Jurkat, Clone E6-1 (cell line): ENCODE data around the gene RPL4. TPM values are rescaled to one million over a fixed set of nuclear protein-coding genes. Genes with fewer than 3 reads are reported as not detected.
A peak's percentile ranks its signal among the peaks of the same experiment; 100 is the strongest.
"Not testable (repeated sequence)": the region's sequence is repeated elsewhere in the genome, so short reads cannot be mapped to it uniquely, and the experiment has no call there.

Experiments
- DNase-seq: peaks from one replicate; pipeline ENCODE4 v3.0.0-alpha.2; 2011; ENCODE audit warnings: low read depth, low spot score
- H3K4me3 ChIP-seq: 2 replicates; pipeline ENCODE4 v1.5.1; 2011; ENCODE audit warnings: mild to moderate bottlenecking, low read length, control low read depth, moderate library complexity
- polyA plus RNA-seq: library from polyadenylated mRNA; unstranded; fragments of >200 nt; gene quantifications from one replicate; pipeline ENCODE4 v1.2.1, GENCODE V29; 2012; ENCODE audit warnings: missing spikeins; ENCODE audit not compliant: insufficient read length, insufficient read depth

Gene RPL4
- polyA plus RNA-seq = 5,228 TPM

DNA sequence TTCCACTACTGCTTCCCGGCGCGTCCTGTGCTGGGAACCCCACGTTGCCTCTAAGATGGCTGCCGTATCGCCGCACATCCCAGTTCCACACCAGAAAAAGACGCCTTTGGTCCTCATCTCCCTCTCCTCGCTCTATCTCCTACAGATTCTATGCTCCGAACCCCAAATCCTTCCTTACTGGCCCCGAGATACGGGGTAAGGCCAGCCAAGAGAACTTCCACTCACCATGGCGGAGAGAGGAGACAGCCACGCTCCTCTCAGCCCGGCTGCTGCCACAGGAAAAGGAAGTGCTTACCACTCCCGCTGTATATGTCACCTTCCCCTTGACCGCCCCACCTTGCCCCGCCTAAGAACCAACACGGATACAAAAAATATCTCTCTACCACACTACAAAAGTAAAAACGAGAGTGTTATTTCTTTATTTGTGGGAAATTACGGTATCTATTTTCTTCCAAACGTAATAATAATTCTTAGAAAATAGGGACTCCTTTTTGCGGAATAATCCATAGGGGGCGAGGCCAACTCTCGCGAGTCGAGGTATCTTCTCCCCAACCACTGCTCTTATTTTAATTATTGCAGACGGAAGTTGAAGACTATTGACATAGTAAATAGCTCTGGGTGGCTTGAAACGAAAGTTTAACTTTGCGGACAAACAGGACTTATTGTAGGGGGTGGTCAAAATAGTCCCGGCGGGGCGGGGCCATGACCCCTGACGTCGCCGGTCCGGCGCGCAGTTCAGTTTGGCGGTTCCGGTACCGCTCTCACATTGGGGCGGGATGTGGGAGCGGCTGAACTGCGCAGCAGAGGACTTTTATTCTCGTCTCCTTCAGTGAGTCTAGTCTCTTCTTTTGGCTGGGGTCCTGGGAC, at the start of gene RPL4, which contains the start of gene ZWILCH:
RPL4 (minus strand) TSS at position 293 of the 867 bp plus-strand sequence; CDS start at position 228, 65 bp downstream.
ZWILCH (plus strand) TSS at position 764 of the 867 bp plus-strand sequence; CDS start at position 777, 13 bp downstream.
- DNase-seq = peak; percentile 84
- H3K4me3 ChIP-seq = peak within 1 kb of the TSS; percentile 71

DNA sequence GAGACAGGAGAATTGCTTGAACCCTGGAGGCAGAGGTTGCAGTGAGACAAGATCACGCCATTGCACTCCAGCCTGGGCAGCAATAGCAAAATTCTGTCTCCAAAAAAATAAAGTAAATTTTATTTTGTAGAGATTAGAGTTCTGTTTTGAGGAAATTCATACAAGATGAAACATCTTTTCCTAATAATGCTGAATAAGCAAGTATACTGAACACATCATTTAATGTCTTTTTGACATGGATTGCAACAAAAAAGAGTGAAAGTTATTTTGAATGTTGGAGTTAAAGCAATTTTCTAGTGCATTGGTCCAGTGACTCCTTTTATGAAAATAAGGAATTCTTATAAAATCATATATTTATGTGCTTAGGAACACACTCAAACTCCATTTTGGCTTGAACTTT, 40.6 kb upstream of the RPL4 start:
- no peak for DNase-seq
- H3K4me3 ChIP-seq = no peak overlapping the region

DNA sequence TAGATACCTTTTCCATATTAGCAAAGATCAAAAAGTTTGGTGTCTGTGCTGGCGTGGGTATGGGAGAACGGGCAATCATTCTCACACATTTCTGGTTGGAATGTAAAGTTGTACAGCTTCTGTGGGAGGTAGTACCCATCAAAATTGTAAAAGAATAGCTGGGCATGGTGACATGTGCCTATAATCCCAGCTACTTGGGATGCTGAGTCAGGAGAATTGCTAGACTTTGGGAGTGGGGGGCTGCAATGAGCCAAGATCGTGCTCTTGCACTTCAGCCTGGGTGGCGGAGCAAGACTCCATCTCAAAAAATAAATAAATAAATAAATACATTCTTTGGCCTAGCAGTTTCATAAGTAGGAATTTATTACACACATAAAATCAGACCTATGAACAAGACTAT, 38.2 kb upstream of the RPL4 start:
- DNase-seq = no peak
- H3K4me3 ChIP-seq = no peak overlapping the region

- no peak overlapping the region for H3K4me3 ChIP-seq
Observed at GRCh38 chr15:66535056-66535455, 30.4 kb upstream of the RPL4 start.

DNA sequence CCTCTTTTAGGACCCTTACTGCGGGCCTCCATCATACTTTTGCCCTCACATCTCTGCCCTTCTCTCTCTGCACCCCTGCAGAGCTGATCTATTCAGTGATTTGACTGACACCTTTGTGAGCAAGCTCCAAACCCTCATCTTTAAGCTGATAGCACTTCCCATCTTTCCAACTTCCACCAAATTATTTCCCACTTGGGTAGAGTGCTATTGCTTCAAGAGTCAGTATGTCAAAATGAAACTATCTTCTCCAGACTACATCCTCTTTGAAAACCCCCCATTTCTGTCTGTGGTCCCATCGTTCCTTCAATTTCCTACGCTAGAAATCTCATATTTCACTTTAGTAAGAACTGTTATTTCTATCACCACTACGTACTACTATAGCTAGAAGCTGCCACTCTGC, 20.2 kb upstream of the RPL4 start:
- no peak for DNase-seq
- no peak overlapping the region for H3K4me3 ChIP-seq

More at GRCh38 chr15:66535056-66535455, 30.4 kb upstream of the RPL4 start:
- DNase-seq = no peak

DNA sequence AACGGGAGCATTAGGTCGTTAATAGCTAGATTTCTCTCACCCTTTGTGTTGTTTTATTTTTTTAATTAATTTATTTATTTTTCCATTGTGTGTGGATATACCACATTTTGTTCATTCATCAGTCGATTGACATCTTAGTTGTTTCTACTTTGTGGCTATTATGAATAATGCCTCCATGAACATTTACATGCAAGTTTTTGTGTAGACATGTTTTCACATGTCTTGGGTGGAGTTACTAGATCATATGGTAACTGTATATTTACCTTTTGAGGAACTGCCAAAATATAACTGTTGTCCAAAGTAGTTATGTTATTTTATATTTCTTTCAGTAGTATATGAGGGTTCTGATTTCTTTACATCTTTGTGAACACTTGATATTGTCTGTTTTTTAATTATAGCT, 19.3 kb upstream of the RPL4 start:
- DNase-seq = no peak
- no peak overlapping the region for H3K4me3 ChIP-seq

GRCh38 chr15:66515901-66516322, 11.3 kb upstream of the RPL4 start:
- DNase-seq = no peak
- H3K4me3 ChIP-seq = no peak overlapping the region

DNA sequence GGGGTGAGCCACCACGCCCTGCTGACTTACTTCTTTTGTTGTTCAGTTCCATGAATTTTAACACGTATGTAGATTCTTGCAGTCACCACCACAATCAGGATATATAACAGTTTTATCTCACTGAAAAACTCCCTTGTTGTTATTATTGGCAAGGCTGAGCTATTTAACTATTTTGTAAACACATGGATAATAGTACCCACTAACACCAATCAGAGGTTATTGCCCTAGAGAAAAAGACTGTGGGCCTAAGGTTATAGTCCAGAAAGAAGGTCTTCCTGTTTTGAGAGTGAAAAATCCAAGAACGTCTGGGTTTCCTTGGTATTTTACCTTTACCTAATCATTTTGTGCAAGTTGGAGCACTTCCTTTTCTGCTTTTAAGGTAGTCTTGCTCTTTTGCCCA, 9.9 kb upstream of the RPL4 start:
- no peak for DNase-seq
- H3K4me3 ChIP-seq = no peak overlapping the region

DNA sequence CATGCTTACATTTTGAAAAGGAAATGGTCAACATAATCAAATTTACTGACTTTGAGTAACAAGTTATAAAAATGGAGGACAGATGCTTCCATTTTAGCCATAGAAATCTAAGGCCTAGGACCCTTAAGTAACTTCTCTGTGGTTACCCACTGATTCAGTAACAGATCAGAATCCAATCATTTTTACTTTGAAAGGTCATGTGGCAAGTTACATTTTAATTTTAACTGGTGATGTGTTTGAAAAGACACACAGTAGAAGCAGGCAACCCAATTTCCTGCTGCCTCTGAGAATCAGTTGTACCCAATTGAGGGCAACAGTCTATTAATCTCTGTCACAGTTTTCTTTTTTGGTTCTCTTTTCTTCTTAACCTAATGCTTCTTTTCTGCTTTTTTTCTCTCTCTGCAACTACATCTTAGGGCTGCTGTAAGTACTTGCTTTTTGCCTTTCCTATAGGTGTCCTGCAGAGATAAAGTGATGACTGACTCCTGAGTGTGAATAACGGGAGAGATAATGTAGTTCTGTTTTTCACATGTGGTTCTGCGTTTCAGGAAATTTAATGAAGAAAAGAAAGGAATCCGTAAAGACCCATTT, 3.7 kb upstream of the RPL4 start:
- peak; percentile 58 for DNase-seq
- H3K4me3 ChIP-seq = no peak overlapping the region

DNA sequence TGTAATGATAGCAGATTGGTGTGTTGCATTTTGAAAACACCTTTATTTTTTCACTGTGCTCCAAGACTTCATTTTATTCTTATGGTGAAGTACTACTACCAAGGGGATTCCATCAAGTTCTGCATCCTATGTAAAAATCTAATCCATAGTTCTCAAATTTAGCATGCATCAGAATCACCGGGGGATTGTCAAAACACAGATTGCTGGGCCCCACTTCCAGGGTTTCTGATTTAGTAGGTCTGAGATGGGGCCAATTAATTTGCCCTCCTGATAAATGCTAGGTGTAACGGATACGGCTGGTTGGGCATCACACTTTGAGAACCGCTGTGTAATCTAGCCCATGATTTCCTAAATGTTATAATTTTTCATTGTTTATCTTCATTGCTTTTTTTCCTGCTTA, 1.2 kb upstream of the RPL4 start:
- DNase-seq = no peak
- H3K4me3 ChIP-seq = peak overlapping the region; percentile 71

GRCh38 chr15:66505430-66505811, 766 bp upstream of the RPL4 start:
- no peak for DNase-seq
- H3K4me3 ChIP-seq = peak overlapping the region; percentile 71

GRCh38 chr15:66503780-66504562, 684 bp downstream of the RPL4 start:
- no peak for DNase-seq

GRCh38 chr15:66503041-66503648, 1.5 kb downstream of the RPL4 start:
- not testable (repeated sequence) for DNase-seq
- peak overlapping the region; percentile 71 for H3K4me3 ChIP-seq

More at GRCh38 chr15:66503780-66504562, 684 bp downstream of the RPL4 start:
- H3K4me3 ChIP-seq = peak overlapping the region; percentile 71

DNA sequence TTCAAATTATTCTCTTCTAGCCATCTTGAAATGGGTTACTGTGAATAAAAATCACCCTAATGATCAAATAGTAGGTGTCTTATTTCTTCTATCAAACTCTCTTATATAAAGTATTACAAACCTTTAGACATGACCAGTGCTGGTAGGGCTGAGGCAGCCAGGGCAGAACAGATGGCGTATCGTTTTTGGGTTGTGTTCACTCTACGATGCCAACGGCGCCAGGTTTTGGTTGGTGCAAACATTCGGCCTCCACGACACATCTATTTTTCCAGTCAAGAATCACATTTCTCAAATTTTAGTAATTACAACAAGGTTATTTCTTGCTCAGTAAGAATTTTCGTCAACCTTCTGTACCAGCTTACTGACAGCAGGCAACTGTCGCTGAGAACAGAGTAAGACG, 2.2 kb downstream of the RPL4 start:
- H3K4me3 ChIP-seq = no peak overlapping the region
- DNase-seq = no peak

DNA sequence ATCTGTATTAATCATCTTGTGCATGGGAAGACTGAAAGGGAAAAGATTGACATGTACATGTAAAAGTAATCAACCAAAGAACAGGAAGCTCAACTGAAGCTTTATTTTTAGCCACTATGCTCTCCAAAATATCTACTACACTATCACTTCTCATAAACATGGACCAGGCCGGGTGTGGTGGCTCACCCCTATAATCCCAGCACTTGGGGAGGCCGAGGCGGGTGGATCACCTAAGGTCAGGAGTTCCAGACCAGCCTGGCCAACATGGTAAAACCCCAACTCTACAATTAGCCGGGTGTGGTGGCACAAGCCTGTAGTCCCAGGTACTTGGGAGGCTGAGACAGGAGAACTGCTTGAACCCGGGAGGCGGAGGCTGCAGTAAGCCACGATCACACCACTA, 4.3 kb downstream of the RPL4 start:
- not testable (repeated sequence) for H3K4me3 ChIP-seq, DNase-seq

DNA sequence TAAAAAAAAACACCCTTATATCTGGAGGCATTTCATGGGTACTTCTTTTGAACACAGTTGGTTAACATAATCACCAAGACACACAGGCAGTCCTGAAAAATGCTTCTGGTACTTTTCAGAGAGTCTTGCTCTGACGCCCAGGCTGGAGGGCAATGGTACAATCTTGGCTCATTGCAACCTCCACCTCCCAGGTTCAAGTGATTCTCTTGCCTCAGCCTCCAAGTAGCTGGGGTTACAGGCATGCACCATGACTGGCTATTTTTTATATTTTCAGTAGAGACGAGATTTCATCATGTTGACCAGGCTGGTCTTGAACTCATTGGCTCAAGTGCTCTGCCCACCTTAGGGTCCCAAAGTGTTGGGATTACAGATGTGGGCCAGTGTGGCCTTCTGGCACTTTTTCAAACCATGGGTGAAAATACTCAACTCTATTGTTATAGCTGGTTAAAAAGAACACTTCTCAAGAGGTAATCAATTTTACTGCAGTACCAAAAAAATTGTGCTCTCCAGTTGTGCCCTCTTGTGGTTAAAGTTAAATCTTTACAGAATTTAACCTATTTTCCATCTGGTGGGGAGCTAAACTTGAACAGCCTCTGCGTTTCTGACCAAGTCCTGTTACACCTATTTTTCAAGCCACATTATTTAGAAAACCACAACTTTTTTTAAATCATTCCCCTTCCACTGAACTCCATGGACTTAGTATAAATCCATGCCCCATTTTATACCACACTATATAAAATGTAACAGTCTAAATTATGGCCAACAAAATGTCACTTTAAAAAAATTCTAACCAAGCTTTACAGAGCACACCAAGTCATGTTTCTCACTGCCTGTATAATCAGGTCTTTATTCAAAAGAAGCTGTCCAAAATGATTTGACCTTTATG, 5.9 kb downstream of the RPL4 start:
- peak; percentile 47 for DNase-seq
- no peak overlapping the region for H3K4me3 ChIP-seq

- peak within 1 kb of the TSS; percentile 67 for H3K4me3 ChIP-seq
- peak; percentile 91 for DNase-seq
Observed at GRCh38 chr15:66497502-66498455, 6.9 kb downstream of the RPL4 start, which contains the start of gene SNAPC5. TSS of gene SNAPC5 (minus strand) at chr15:66497762. CDS start at chr15:66497731, 31 bp downstream.
